Measurements from ENCODE around the gene RAB37.

DNA sequence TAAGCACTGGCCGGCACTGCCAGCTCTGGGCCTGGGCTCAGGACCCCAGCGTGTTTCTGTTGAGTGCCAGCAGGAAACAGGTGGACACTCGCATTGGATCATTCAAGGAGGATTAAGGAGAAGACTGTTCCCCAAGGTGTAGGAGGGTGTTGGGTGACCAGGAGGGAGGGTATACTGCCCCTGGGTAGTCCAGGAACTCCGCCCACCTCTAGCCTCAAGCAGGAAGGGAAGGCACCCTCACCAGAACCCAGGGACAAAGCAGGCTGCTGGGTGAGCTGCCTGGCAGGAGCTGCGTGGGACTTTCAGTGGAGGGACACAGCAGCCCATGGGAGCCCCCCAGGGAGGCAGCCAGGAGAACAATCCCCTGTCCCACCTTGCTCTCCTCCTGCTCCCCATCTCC lies 7.7 kb upstream of the RAB37 start:
- TF ChIP-seq POLR2A (IDR thresholded peaks at IDR 0.05), result no peak
- TF ChIP-seq, protein P1, sequence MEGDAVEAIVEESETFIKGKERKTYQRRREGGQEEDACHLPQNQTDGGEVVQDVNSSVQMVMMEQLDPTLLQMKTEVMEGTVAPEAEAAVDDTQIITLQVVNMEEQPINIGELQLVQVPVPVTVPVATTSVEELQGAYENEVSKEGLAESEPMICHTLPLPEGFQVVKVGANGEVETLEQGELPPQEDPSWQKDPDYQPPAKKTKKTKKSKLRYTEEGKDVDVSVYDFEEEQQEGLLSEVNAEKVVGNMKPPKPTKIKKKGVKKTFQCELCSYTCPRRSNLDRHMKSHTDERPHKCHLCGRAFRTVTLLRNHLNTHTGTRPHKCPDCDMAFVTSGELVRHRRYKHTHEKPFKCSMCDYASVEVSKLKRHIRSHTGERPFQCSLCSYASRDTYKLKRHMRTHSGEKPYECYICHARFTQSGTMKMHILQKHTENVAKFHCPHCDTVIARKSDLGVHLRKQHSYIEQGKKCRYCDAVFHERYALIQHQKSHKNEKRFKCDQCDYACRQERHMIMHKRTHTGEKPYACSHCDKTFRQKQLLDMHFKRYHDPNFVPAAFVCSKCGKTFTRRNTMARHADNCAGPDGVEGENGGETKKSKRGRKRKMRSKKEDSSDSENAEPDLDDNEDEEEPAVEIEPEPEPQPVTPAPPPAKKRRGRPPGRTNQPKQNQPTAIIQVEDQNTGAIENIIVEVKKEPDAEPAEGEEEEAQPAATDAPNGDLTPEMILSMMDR (IDR thresholded peaks at IDR 0.05), result no peak

All from lower leg skin (tissue), 3 donors.